ENCODE measurements around the gene CIRBP. TPM values are rescaled to one million over a fixed set of nuclear protein-coding genes. Genes with fewer than 3 reads are reported as not detected.

CIRBP gene
- total and polyA plus RNA-seq, 2 donors (not counting 1 experiment from before 2014, with no cell fraction given): 643 to 1,164 TPM

- Mint-ChIP-seq H3K27me3 (no peaks in the 10 kb centered on the region), H3K4me3 (peak overlapping the region; percentile 79), H3K9me3 (ENCODE audit: insufficient read depth) (no peaks in the 10 kb centered on the region), H3K27ac (peak overlapping the region; percentile 92), H3K4me1 (peaks cover 50% of the 10 kb centered on the region)
- Histone ChIP-seq H3K36me3 (replicated peaks in 1 of 2; ENCODE audit: control extremely low read depth in 1 of 2, control insufficient read depth in 1 of 2, extremely low read depth in 1 of 2, insufficient read depth in 2 of 2, low read length in 1 of 2) (peaks cover 0 to 50% of the 10 kb centered on the region in 2 experiments), H3K9me3 (ENCODE audit: control extremely low read depth in 1 of 3, control insufficient read depth in 2 of 3, insufficient read depth in 1 of 3, low read length in 2 of 3) (no peaks in the 10 kb centered on the region), H3K4me1 (ENCODE audit: control insufficient read depth in 2 of 2, insufficient read depth in 2 of 2, low read length in 2 of 2) (peaks cover 42 to 71% of the 10 kb centered on the region in 2 donors), H4K20me1 (ENCODE audit: control insufficient read depth, insufficient read depth, low read length, poor library complexity, severe bottlenecking) (peaks cover 69% of the 10 kb centered on the region), H3K4me2 (replicated peaks; ENCODE audit: low read depth, low read length, poor library complexity, severe bottlenecking) (peak overlapping the region; percentile 98), H3K9ac (ENCODE audit: low read length) (peak overlapping the region; percentile 86), H3K27ac (ENCODE audit: low read length in 2 of 2) (peak overlapping the region; percentile 89 to 94), H2AFZ (ENCODE audit: insufficient read depth, low read depth, low read length, poor library complexity, severe bottlenecking) (no peak overlapping the region), H3K79me2 (ENCODE audit: control insufficient read depth, insufficient read depth, low read length) (peaks cover 74% of the 10 kb centered on the region), H3K4me3 (ENCODE audit: control extremely low read depth in 1 of 5, extremely low read depth in 1 of 5, insufficient read depth in 1 of 5, low read depth in 2 of 5, low read length in 4 of 5) (peak overlapping the region in 4 of 5 experiments; percentile 72 to 92 (median 88)), H3K27me3 (replicated peaks in 1 of 4; ENCODE audit: control extremely low read depth in 1 of 4, control insufficient read depth in 3 of 4, insufficient read depth in 4 of 4, low read length in 3 of 4) (no peaks in the 10 kb centered on the region)
- WGBS (ENCODE audit: insufficient coverage): 59% methylated on average over 20 of the region's 23 CpGs
- no peak for TF ChIP-seq CTCF (IDR thresholded peaks at IDR 0.05)
- no peak for TF ChIP-seq EZH2 (IDR thresholded peaks at IDR 0.05; ENCODE audit: borderline replicate concordance, insufficient read depth, low read depth, low read length, poor library complexity, severe bottlenecking)
- intact Hi-C loops (cut with micrococcal nuclease): no loop called here
- POLR2A ChIA-PET: interaction anchor here (0.8 to 10.7 kb wide), 8 partner anchors 9 to 216 kb away, joined by 3 to 305 read pairs (median 7); partner anchors contain the start of genes CIRBP and FAM174C
- DNase-seq: no peak
- ATAC-seq (ENCODE audit: low read depth): no peak
- CTCF ChIA-PET: interaction anchor here (0.8 to 5.8 kb wide), 4 partner anchors 9 to 21 kb away, joined by 3 to 113 read pairs (median 25); partner anchors contain the start of gene CIRBP
Observed at GRCh38 chr19:1253514-1254080, 15.5 kb upstream of the CIRBP start.

GRCh38 chr19:1254081-1254527 is 15.0 kb upstream of the CIRBP start:
- Histone ChIP-seq H3K9me3 (ENCODE audit: control extremely low read depth in 1 of 3, control insufficient read depth in 2 of 3, insufficient read depth in 1 of 3, low read length in 2 of 3) (no peaks in the 10 kb centered on the region), H3K9ac (ENCODE audit: low read length) (no peak overlapping the region), H3K79me2 (ENCODE audit: control insufficient read depth, insufficient read depth, low read length) (peaks cover 74% of the 10 kb centered on the region), H3K27me3 (replicated peaks in 1 of 4; ENCODE audit: control extremely low read depth in 1 of 4, control insufficient read depth in 3 of 4, insufficient read depth in 4 of 4, low read length in 3 of 4) (no peaks in the 10 kb centered on the region), H2AFZ (ENCODE audit: insufficient read depth, low read depth, low read length, poor library complexity, severe bottlenecking) (no peak overlapping the region), H3K27ac (ENCODE audit: low read length in 2 of 2) (peak overlapping the region in 1 of 2 donors; percentile 94), H3K36me3 (replicated peaks in 1 of 2; ENCODE audit: control extremely low read depth in 1 of 2, control insufficient read depth in 1 of 2, extremely low read depth in 1 of 2, insufficient read depth in 2 of 2, low read length in 1 of 2) (peaks cover 0 to 50% of the 10 kb centered on the region in 2 experiments), H3K4me3 (ENCODE audit: control extremely low read depth in 1 of 5, extremely low read depth in 1 of 5, insufficient read depth in 1 of 5, low read depth in 2 of 5, low read length in 4 of 5) (no peak overlapping the region), H4K20me1 (ENCODE audit: control insufficient read depth, insufficient read depth, low read length, poor library complexity, severe bottlenecking) (peaks cover 69% of the 10 kb centered on the region), H3K4me2 (replicated peaks; ENCODE audit: low read depth, low read length, poor library complexity, severe bottlenecking) (peak overlapping the region; percentile 98), H3K4me1 (ENCODE audit: control insufficient read depth in 2 of 2, insufficient read depth in 2 of 2, low read length in 2 of 2) (peaks cover 42 to 76% of the 10 kb centered on the region in 2 donors)
- Mint-ChIP-seq H3K27me3 (no peaks in the 10 kb centered on the region), H3K4me1 (peaks cover 55% of the 10 kb centered on the region), H3K27ac (peak overlapping the region; percentile 78), H3K4me3 (peak overlapping the region; percentile 52), H3K9me3 (ENCODE audit: insufficient read depth) (no peaks in the 10 kb centered on the region)
- DNase-seq (no peak), ATAC-seq (ENCODE audit: low read depth) (no peak)
- intact Hi-C loops (cut with micrococcal nuclease): no loop called here
- POLR2A ChIA-PET: interaction anchor here (2.8 to 10.7 kb wide), 2 partner anchors 9 to 11 kb away, joined by 23 to 305 read pairs; partner anchors contain the start of gene CIRBP
- 83% methylated on average over 22 of the region's 37 CpGs for WGBS (ENCODE audit: insufficient coverage)
- CTCF ChIA-PET: interaction anchor here (3.8 to 5.8 kb wide), 2 partner anchors 10 kb away, joined by 42 to 113 read pairs; no protein-coding TSS in a partner anchor
- TF ChIP-seq EZH2 (IDR thresholded peaks at IDR 0.05; ENCODE audit: borderline replicate concordance, insufficient read depth, low read depth, low read length, poor library complexity, severe bottlenecking) (no peak), CTCF (IDR thresholded peaks at IDR 0.05) (no peak)
